Left renal pelvis (tissue), 4 donors: ENCODE results near the gene ZNF616. TPM values are rescaled to one million over a fixed set of nuclear protein-coding genes. Genes with fewer than 3 reads are reported as not detected.
A peak's percentile ranks its signal among the peaks of the same experiment; 100 is the strongest.
"Not testable (repeated sequence)": the region's sequence is repeated elsewhere in the genome, so short reads cannot be mapped to it uniquely, and the experiment has no call there.

Source experiments
- DNase-seq, 4 donors: peaks; one replicate each; pipeline ENCODE4 v3.0.0-alpha.2; 2013; ENCODE audit warnings: low read depth in 4 of 4, low spot score in 3 of 4
- polyA plus RNA-seq, 4 donors: library from polyadenylated mRNA; unstranded; fragments of 120-200 nt; gene quantifications; one replicate each; pipeline ENCODE4 v1.2.1, GENCODE V29; 2013; ENCODE audit not compliant: insufficient read length in 4 of 4

Gene ZNF616
- polyA plus RNA-seq, 4 donors: 17.7 to 23.2 (median 19.7) TPM

DNA sequence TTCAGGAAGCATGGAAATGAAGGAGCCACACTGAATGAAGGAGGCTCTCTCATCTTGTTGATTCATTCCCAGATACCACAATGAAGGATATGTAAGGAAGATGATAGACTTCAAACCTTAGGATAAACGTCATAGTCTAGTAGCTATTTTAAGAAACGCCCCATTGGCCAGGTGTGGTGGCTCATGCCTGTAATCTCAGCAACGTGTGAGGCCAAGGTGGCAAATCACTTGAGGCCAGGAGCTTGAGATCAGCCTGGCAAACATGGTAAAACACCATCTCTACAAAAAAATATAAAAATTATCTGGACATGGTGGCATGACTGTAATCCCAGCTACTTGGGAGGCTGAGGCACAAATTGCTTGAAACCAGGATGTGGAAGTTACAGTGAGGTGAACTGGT lies 27.1 kb downstream of the ZNF616 start:
- DNase-seq: no peak

DNA sequence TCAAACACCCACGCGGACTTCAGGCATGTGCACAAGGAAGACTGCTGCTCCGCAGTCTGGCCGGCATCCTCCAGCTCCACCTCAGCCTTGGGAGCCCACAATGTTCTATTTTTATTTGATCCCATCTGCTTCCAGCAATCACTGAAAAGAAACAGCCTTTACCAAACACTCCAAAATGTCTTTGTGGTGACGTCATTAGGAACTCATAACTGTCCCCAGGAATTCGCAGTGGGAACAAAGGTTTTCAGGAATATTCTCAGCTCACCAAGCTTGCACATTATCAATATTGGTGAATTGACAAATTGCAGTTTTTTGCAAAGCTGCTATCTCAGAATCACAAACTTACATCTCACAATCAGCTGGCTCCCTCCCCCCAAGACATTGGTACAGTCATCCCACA lies 29.0 kb downstream of the ZNF616 start:
- DNase-seq: no peak

DNA sequence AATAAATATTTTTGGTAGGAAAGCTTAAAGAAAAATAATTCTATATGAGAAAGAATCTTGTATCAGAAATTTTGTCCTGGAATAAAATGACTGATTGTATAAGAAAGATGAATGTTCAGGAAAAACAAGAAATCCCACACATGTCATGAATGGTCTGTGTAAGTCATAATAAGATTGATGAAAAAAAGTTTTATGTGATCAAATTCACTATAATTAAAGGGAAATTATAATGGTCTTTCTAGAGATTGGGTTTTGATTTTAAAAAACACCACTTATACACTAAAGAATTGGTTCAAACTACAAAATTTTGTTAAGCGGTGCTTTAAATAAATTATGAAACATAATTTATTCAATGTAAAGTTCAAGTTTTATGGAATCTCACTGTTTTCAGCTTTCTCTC lies 37.0 kb downstream of the ZNF616 start:
- no peak for DNase-seq

- DNase-seq: no peak
Observed at GRCh38 chr19:52101866-52102562, 37.7 kb downstream of the ZNF616 start.

GRCh38 chr19:52099497-52100138 lies 40.1 kb downstream of the ZNF616 start:
- no peak for DNase-seq

DNA sequence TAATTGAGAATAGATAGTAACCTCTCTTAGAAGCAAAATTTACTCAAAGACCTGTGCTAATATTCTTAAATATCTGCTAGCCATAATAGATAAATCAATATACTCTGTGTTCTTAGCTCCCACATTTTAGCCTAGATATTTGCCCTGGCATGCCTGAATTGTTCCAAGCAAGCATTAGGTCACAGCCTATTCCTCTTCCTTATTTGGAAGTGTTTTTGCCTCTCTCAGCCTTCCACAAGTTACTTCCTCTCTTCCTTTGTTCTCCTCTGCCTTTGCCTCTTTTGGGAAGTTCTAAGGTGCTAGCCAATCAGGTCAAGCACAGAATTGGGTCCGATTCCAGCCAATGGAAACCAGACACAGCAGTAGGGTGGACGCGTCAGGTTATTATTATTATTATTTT lies 43.3 kb downstream of the ZNF616 start:
- not testable (repeated sequence) for DNase-seq

- peak; percentile 62 to 80 (median 73) for DNase-seq
Observed at GRCh38 chr19:52095172-52096014, 44.3 kb downstream of the ZNF616 start, which contains the start of gene ZNF841. TSS of gene ZNF841 (minus strand) at chr19:52095765. CDS start at chr19:52084801, 10,964 bp downstream.

GRCh38 chr19:52094526-52095130 lies 45.1 kb downstream of the ZNF616 start:
- no peak for DNase-seq

- DNase-seq: no peak
Observed at GRCh38 chr19:52086481-52086880, 53.3 kb downstream of the ZNF616 start.

DNA sequence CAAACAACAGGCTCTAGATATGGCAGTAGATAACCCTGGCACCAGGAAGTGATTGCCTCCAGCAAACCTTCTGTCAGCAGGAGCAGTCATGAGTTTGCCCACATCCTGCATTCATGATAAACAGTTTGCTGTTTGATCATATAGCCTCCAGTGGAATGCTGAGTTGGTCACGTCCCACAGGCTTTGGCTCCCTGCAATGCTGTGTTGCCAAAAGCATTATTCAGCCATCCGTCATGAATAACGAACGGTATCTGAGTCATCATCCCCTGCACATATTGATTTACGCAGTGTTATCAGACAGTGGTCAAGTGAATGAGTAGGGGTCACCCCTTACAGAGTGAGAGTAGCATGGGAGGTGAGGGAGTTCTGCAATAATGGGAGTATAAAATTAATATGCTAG lies 69.2 kb downstream of the ZNF616 start:
- DNase-seq: no peak

GRCh38 chr19:52069653-52070052 lies 70.1 kb downstream of the ZNF616 start:
- DNase-seq: no peak

DNA sequence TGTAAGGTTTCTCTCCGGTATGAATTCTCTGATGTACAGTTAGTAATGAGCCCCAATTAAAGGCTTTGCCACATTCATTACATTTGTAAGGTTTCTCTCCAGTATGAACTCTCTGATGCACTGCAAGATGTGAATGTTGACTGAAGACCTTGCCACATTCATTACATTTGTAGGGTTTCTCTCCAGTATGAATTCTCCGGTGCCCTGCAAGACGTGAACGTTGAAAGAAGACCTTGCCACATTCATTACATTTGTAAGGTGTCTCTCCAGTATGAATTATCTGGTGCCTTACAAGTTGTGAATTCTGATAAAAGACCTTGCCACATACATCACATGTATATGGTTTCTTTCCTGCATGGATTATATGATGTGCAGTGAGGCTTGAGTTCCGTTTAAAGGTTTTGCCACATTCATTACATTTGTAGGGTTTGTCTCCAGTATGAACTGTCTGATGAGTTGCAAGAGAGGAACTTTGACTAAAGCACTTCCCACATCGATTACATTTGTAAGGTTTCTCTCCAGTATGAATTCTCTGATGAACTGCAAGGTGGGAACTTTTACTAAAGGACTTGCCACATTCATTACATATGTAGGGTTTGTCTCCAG lies 73.4 kb downstream of the ZNF616 start:
- DNase-seq: no peak

DNA sequence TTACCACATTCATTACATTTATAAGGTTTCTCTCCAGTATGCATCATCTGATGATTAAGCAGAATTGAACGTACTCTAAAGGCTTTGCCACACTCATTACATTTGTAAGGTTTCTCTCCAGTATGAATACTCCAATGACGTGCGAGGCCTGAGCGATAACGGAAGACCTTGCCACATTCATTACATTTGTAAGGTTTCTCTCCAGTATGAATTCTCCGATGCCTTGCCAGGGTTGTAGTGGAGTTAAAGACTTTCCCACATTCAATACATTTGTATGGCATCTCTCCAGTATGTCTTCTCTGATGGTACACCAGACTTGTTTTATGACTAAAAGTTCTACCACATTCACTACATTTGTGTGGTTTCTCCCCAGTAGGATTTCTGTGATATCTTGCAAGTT lies 74.3 kb downstream of the ZNF616 start:
- DNase-seq: no peak

Other genes with a start within 250 kb of the ZNF616 start
- gene ZNF649, start 234.9 kb downstream of the ZNF616 start, polyA plus RNA-seq: 10 to 100 TPM; 20.0 to 30.6 (median 26.9) TPM
- 10 to 100 TPM; 11.9 to 16.2 (median 12.5) TPM for gene ZNF613, start 212.5 kb downstream of the ZNF616 start, polyA plus RNA-seq
- gene ZNF350, start 153.1 kb downstream of the ZNF616 start, polyA plus RNA-seq: 10 to 100 TPM; 15.4 to 21.1 (median 19.8) TPM
- 10 to 100 TPM; 18.3 to 19.1 (median 18.8) TPM for gene ZNF615, start 131.7 kb downstream of the ZNF616 start, polyA plus RNA-seq
- gene ZNF614, start 111.6 kb downstream of the ZNF616 start, polyA plus RNA-seq: 10 to 100 TPM; 15.5 to 19.4 (median 17.5) TPM
- gene ZNF432, start 91.1 kb downstream of the ZNF616 start, polyA plus RNA-seq: 10 to 100 TPM; 20.4 to 23.9 (median 23.0) TPM
- gene ZNF841, start 44.2 kb downstream of the ZNF616 start, polyA plus RNA-seq: 10 to 100 TPM; 15.7 to 20.7 (median 17.5) TPM
- gene ZNF836, start 31.7 kb upstream of the ZNF616 start, polyA plus RNA-seq: 10 to 100 TPM; 15.4 to 23.4 (median 16.7) TPM
- 100 to 1,000 TPM; 313 to 477 (median 439) TPM for gene PPP2R1A, start 50.1 kb upstream of the ZNF616 start, polyA plus RNA-seq
- gene ZNF766, start 129.6 kb upstream of the ZNF616 start, polyA plus RNA-seq: 10 to 100 TPM; 14.9 to 24.0 (median 22.1) TPM
- gene ZNF480, start 157.2 kb upstream of the ZNF616 start, polyA plus RNA-seq: 10 to 100 TPM; 13.0 to 23.2 (median 14.9) TPM
- 10 to 100 TPM in 3 of 4 donors, 1 to 10 TPM in 1; 7.9 to 16.3 (median 12.2) TPM for gene ZNF610, start 196.3 kb upstream of the ZNF616 start, polyA plus RNA-seq
- 10 to 100 TPM; 20.4 to 30.4 (median 25.6) TPM for gene ZNF880, start 230.0 kb upstream of the ZNF616 start, polyA plus RNA-seq